DMS153 treated with DMSO at 0.1 percent for 48 hours (cell line): ENCODE data around the gene UBASH3A.

Source experiments
- DNase-seq: peaks from one replicate; lab custom pipeline; 2025; ENCODE audit not compliant: unreplicated experiment; lab: John Stamatoyannopoulos, UW

UBASH3A gene, protein sequence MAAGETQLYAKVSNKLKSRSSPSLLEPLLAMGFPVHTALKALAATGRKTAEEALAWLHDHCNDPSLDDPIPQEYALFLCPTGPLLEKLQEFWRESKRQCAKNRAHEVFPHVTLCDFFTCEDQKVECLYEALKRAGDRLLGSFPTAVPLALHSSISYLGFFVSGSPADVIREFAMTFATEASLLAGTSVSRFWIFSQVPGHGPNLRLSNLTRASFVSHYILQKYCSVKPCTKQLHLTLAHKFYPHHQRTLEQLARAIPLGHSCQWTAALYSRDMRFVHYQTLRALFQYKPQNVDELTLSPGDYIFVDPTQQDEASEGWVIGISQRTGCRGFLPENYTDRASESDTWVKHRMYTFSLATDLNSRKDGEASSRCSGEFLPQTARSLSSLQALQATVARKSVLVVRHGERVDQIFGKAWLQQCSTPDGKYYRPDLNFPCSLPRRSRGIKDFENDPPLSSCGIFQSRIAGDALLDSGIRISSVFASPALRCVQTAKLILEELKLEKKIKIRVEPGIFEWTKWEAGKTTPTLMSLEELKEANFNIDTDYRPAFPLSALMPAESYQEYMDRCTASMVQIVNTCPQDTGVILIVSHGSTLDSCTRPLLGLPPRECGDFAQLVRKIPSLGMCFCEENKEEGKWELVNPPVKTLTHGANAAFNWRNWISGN

DNA sequence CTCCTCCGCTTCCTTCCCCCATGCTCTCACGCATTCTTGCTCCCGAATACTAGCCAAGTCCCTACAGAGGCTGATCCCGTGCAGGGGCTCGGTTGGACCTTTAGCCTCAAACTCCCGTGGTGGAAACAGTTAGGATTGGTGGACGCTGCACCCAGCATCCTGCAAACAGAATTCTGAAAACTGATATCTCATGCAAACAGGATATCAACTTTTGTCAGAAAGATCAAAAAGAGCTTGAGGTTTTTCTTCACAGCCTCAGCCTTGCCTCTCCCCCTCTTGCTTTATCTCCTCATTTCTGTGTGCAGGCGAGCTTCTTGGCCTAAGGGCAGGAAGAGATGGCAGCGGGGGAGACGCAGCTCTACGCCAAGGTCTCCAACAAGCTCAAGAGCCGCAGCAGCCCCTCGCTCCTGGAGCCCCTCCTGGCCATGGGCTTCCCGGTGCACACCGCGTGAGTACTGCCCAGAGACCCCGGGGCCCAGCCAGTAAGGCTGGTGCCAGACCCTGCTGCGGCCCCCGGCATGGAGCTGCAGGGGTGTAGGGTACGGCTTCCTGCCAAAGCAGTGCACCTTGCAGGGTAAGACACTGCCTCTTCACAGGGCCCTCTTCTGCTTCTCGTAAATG lies at the start of gene UBASH3A:
Gene UBASH3A, plus strand, starts transcription at position 292 of the 621 bp plus-strand sequence. Its CDS starts 44 bp downstream, at position 336.
- no peak for DNase-seq

DNA sequence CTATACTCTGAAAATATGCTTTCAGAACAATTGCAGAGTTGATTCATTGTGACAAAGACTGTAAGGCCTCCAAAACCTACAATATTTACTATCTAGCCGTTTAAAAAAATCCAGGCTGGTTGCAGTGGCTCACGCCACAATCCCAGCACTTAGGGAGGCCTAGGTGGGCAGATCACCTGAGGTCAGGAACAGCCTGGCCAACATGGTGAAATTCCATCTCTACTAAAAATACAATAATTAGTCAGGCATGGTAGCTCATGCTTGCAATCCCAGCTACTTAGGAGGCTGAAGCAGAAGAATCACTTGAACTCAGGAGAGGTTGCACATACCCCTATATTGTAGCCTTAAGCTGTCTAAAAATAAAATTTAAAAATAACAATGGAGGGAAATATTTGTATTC lies 47.7 kb upstream of the UBASH3A start:
- no peak for DNase-seq

DNA sequence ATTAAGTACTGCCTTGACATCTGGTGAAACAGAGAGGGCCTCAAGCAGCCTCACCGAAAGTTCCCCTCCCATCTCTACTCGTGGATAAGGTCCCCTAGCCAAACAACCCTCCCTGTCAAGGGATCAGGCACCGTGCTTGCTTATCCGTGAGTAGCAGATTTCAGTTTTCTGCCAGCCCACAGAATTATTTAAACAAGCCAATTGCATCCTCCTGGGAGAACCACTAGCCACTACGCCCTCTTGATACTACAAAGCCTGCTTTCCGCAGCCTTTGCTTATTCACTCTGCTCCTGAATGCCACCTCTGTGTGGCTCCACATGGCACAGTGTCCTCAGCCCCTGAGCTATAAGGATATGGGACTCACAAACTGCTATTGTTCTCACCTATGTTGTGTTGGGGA lies 47.1 kb upstream of the UBASH3A start:
- no peak for DNase-seq

DNA sequence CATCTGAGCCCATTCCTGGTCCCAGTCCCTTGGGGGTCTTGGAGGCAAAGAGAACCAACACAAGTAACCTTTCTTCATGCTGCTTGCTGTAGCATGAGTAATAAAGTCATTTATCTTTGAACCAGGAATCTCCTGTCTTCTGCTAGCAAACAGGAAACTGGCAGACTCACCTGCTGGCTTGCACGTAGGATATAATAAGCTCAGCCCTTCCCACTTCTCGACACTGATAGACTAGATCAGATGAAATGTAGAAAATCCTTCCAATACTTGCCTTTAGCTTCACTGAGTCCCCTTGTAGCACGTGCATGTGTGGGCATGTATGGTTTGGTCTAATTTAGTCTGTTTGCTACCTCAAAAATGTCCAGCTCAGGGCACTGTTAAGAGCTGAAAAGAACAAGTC lies 46.4 kb upstream of the UBASH3A start:
- DNase-seq: no peak

DNA sequence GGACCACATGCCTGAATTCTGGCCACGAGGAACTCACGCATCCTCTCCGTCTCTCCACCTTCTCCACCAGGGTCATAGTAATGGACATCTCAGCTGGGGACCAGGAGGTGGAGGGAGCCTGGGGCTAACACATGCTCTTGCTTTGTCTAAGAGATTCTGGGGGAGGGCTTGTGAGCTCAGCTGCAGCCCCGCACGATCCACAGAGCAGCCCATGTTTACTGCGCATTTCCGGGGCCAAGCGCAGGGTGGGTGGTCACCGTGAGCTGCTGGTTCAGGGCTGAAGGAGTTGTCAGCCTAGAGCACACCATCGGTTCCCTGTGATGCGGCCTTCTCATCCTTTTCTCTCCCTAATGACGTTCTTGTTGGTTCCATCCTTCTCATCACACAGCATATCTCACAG lies 45.4 kb upstream of the UBASH3A start:
- no peak for DNase-seq

DNA sequence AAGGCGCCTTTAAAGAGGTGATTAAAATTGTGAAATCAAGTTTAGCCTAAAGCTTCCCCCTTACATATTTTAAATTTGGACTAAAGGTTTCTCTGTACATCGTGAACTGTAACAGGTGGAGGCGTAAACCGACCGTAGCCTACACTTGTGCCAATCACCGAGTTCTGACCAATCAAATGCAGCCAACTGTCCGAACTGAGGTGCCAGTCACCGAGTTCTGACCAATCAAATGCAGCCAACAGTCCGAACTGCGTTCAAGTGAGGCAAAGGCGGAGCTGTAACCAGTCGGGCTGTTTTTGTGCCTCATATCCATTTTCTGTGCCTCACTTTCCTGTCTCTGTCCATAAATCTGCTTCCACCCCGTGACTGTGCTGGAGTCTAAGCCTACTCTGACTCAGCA lies 44.8 kb upstream of the UBASH3A start:
- no peak for DNase-seq

DNA sequence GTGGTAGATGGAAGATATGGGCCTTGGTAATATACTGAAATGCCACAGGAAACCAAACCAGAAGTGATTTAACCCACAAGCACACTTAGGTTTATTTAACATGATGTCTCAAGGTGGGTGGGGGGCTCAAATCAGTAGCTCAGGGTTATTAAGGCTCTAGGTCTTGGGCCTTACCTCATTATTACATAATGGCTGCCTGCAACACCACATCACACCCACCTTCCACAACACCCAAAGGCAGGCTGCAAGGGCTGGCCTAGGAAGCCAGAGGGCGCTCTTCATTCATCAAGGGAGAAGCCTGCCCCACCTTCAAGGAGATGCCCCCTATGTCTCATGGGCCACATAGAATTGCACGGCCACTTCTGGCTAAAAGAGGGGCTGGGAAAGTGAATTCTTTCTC lies 43.4 kb upstream of the UBASH3A start:
- no peak for DNase-seq

DNA sequence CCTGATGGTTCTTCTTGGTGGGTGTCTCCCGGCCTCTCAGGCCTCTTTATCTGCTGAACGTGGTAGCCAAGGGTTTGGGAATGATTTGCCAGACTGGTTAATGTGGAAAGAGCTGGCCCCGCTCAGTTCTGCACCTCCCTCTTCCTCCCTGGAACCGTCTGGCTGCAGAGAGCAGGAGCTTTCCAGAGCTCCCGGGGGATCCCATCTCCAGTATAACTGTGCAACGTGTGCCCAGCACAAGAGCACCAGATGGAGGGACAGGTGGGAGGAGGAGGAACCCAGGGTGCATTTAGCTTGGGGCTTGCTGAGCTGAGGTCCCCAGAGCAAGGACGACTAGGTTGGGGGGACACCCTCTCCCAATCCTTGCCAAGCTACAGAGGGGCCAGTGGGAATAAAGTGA lies 42.4 kb upstream of the UBASH3A start:
- no peak for DNase-seq

DNA sequence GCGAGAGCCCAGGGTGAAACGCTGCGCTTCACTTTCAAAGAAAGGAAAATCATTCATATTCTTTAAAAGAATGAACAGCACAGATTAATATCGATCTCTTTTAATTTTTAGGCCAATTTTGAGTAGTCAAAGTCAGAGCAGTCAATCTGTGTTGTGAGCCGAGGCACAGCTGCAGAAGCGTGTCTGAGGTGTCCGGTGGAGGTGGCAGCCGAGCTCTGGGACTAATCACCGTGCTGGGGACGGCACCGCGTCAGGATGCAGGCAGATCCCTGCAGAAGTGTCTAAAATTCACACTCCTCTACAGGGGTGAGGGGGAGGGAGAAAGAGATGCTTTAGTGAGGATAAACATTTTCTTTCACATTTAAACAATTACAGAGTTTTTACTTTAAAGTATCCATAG lies 41.5 kb upstream of the UBASH3A start:
- no peak for DNase-seq

DNA sequence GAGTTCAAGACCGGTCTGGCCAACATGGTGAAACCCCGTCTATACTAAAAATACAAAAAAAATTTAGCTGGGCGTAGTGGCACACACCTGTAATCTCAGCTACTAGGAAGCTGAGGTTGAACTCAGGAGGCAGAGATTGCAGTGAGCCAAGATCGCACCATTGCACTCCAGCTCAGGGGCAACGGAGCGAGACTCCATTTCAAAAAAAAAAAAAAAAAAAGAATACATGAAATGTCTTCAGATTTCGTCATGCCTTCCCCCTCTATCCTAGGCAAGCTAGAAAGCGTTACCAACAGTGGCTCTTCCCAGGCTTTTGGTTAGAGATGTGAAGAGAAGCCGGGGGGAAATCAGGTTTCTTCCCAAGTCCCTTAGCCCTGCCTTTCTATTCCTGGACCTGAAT lies 41.0 kb upstream of the UBASH3A start:
- DNase-seq: no peak

DNA sequence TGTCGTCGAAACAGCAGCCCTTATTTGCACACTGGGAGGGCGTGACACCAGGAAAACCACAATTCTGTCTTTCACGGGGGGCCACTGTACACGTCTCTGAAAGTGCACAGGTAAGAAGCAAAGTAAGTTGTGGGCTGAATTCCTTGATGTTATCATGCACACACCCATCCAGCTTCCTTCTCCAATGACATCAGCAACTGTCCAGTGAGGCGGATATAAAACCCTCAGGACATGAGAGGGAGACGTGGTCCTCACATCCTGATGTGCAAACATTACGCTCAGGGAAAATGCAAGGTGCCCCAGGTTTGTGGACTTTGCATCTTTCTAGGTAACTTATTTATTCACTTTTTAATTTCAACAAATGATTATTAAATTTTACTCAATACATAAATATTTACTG lies 40.4 kb upstream of the UBASH3A start:
- no peak for DNase-seq

DNA sequence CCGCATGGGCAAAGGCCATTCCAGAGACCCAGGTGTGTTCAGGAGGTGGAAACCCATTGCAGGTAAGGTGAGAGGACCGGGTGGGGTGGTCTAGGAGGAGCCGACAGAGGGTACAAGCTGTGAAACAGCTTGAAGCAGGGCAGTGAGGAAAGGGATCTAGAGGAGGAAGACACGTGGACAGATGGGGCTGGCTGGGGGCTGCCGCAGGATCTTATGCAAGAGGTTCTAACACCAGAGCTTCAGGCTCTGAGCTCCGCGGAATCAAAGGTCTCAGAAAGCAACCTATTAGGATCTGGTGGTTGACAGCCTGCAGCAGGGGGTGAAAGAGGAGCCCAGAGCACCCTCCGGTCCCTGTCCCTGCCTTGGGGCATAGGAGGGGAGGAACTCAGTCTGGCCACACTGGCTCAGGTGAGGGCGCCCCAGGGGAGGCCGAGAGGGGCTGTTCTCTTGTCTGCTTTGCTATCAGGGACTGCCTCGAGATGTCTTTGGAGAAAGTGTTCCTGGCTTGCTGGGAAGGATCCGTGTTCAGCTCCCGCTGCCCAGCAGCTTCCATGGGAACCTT lies 39.3 kb upstream of the UBASH3A start:
- DNase-seq: no peak

DNA sequence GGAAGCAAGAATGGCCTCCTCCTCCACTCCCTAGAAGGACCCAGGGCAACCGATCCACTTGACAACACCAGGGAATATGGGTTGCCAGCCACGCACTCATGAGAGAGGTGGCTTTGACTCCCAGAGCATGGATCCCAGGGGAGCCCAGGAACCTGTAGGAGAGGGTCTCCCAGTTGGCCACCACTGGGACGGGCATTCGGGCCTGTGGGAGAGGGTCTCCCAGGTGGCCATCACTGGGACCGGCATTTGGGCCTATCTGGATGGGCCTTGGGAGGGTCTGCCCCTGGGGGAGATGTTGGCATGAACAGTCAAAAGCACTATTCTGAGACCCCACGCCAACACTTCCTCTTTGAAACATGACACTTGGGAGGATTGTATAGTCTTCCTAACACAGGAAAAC lies 37.9 kb upstream of the UBASH3A start:
- DNase-seq: no peak

DNA sequence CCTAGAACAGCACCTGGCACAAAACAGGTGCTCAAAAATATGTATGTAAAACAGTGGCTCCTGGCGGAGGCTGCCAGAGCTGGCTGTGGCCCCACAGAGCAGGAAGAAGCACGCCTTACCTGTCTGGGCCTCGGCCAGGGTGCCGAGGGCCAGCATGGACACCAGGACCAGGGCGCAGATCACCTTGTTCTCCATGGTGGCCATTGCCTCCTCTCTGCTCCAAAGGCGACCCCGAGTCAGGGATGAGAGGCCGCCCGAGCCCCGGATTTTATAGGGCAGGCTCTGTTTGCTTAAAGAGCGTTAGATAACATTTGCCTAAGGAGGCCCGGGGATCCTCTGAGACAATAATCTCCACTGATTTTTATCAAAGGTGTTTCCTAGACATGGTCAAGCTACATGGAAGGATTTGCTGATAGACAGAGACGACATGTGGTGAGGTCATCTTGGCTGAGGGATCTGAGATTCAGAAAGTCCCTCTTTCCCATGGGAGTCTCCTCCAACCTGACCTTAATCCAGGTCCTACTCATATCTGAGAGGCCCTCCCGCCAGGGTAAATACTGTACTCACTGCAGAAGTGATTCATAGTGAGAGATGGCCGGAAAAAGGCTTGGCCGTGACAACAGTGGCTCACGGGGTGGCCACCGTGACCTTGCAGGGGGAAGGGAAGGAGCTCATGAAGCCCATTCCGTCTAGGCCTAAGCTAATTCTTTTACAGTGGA lies 37.3 kb upstream of the UBASH3A start, which contains the start of gene TFF1:
Gene TFF1, minus strand, starts transcription at position 244 of the 719 bp plus-strand sequence. Its CDS starts 40 bp downstream, at position 204.
- no peak for DNase-seq

DNA sequence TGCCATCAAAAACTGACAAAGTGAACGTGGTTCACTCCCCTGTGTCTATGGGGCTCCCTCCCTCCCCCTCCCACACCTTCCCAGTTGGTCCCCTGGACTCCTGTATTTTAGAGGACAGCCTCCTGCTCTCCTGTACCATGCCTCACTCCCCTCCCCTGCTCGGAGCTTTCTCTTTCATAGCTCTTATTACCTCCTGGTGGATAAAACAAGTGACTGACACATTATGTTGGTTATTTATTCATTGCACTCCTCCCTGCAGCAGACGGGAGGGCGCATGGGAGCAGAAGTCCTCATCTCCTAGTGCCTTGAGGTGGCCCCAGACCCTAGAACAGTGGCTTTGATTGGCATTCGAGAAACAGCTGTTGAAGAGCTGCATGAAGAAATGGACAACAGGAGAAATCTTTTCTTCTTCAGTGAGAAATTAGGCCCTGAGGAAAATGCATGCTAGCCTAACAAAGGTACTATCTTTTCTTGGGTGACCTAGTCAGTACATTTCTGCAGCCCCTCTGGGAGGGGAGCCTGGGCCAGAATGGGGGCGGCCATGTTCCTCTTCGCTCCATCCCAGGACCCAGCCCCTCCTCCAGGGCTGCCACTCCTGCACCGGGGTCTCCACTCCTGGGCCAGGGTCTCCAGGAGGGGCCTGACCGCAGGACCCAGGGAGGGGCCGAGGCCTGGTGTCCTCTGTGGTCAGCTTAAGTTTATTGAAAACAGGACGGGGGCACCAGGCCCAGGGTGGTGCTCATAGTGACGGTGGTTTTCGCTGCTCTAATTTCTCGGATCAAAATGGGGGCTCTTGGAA lies 36.1 kb upstream of the UBASH3A start:
- DNase-seq: no peak

DNA sequence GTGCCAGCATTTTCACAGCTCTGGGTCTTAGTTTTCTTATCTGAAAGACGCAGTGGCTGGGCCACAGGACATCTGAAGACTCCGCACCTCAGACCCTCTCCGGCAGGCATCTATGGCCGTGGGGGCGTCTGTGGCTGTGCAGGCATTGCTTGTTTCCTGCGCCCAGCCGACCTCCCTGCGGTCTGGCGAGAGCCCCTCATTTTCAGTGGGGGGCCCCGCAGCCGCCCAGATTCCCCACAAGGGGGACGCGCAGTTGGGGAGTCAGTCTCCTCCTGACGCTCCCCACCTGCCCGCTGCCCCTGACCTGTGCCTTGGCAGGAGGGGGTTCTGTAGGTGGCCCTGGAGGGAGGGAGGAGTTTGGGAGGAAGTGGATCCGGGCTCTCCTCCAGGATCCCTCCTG lies 33.9 kb upstream of the UBASH3A start:
- no peak for DNase-seq

DNA sequence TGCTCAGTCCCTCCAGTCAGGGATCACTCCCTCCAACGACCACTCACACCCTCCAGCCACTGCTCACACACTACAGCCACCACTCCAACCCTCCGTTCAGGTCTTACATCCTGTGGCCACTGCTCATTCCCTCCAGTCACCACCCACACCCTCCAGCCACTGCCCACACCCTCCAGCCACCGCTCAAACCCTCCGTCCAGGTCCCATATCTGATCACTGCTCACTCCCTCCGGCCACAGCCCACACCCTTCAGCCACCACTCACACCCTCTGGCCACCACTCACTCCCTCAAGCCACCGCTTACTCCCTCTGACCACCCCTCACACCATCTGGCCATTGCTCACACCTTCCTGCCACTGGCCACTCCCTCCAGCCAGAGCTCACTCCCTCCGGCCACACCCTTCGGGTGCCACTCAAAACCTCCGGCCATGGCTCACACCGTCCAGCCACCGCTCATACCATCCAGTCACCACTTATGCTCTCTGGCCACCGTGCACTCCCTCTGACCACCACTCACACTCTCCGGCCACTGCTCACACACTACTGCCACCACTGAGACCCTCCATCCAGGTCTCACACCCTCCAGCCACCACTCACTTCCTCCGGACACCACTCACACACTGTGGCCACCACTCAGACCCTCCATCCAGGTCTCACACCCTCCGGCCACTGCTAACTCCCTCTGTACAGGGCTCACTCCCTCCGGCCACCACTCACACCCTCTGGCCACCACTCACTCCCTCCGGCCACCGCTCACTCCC lies 32.6 kb upstream of the UBASH3A start:
- no peak for DNase-seq

DNA sequence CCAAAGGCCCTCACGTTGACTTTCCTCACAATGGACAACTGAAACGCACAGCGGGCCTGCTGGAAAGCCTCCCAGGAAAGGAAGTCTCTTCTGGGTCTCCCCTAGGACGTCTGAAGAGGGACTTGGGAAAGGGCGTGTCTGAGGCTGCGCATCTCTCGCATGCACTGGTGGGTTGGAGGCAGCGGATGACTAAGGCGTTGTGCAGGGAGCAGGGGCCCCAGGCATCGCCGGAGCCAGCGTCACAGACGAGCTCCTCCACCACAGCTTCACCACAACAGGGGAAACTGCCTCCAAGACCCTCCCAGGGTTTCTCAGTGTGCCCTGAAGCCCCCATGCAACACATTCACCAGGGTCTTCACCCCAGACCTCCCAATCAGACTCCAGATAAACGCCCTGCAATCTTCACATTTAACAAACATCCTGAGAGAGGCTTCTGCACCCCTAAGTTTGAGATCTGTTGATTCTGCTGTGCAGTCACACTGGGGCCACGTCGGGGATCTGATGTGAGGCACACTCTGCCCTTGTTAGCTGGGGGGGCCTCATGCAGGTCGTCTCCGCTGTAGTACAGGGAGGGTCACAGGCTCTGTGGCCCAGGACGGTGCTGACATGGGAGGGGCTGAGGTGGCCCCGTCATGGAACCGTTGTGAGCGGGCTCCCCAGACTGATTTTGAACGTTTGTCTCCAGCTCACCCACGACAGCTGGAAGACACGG lies 30.4 kb upstream of the UBASH3A start:
- DNase-seq: no peak

DNA sequence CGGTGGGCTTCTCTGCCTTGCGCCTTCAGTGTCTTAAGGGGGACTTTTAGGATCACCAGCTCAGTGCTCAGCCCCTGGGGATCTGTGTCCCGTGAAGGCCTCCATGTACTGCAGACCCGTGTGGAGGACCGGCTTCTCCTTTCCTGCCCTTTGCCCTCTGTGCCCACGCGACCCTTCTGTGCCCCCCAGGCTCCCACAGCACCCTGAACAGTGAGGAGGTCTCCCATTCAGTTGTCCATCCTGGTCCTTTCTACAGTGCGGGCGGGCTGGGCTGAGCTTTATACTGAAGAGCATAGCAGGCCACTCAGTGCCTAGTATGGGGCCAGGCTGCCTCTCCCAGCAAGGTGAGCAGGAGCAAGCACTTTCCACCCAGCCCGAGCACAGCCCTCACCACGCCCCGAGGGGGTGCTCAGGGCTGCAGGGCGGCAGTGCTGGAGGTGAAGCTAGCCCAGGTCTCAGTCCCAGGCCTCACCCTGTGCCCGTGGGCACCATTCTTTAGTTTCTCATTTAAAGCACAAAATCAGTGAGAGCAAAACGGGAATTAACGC lies 29.7 kb upstream of the UBASH3A start:
- no peak for DNase-seq
